HG03442 (cell line): ENCODE measurements around the gene AZU1.
"Not testable (repeated sequence)": the region's sequence is repeated elsewhere in the genome, so short reads cannot be mapped to it uniquely, and the experiment has no call there.

Experiments
- ATAC-seq: cut with Tn5 transposase; IDR thresholded peaks from one replicate; pipeline ENCODE4 v1.9.1; 2021; ENCODE audit warnings: mild to moderate bottlenecking, moderate library complexity; ENCODE audit not compliant: unreplicated experiment

The AZU1 gene

DNA sequence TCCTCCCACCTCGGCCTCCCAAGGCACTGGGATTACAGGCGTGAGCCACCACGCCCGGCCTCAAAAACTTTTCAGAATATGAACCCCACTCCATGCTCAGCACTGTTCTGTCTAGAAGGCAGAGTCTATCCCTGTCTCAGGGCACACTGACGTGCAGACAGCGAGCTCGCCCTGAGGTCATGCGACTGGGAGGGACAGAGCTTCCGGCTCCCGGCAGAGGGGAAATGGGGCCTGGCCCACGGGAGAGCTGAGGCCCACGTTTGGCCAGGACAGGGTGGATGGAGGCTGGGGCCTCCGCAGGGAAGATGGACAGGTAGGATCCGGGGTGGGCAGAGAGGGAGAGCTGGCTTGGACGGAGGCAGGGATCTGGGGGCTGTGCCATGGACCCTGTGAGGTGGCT is 2.8 kb upstream of the AZU1 start:
- ATAC-seq = no peak

DNA sequence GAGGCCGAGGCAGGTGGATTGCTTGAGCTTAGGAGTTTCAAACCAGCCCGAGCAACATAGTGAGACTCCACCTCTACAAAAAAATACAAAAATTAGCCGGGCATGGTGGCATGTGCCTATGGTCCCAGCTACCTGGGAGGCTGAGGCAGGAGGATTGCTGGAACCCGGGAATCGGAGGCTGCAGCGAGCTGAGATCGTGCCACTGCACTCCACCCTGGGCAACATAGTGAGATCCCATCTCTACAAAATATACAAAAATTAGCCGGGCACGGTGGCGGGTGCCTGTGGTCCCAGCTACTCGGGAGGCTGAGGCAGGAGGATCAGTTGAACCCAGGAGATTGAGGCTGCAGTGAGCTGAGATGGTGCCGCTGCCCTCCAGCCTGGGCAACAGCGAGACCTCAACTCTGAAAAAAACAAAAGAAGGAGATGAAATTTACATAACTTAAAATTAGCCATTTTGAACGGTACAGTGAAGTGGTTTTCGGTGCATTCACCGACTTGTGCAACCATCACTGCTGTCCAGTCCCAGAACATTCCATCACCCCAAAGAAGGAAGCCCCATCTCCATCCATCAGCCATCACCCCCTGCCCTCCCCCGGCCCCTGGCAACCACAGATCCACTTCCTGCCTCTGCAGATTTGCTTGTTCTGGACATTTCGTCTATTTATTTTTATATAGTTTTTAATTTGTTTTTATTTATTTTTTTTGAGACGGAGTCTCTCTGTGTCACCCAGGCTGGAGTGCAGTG is 1.6 kb upstream of the AZU1 start:
- no peak for ATAC-seq

DNA sequence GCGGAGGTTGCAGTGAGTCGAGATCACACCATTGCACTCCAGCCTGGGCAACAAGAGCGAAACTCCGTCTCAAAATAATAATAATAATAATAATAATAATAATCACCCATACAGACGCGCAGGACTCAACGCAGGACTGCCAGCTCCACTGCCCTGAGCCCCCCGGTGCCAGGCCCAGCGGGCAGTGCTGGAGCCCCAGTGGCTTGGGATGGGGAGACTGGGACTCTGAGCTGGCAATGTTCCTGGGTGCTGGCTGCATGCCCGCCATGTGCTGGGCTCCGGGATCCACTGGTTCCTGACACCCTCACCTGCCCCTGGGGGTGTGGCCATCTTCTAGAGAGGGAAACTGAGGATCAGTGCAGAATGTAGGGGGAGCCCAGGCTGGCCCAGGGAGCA is 325 bp upstream of the AZU1 start:
- no peak for ATAC-seq

DNA sequence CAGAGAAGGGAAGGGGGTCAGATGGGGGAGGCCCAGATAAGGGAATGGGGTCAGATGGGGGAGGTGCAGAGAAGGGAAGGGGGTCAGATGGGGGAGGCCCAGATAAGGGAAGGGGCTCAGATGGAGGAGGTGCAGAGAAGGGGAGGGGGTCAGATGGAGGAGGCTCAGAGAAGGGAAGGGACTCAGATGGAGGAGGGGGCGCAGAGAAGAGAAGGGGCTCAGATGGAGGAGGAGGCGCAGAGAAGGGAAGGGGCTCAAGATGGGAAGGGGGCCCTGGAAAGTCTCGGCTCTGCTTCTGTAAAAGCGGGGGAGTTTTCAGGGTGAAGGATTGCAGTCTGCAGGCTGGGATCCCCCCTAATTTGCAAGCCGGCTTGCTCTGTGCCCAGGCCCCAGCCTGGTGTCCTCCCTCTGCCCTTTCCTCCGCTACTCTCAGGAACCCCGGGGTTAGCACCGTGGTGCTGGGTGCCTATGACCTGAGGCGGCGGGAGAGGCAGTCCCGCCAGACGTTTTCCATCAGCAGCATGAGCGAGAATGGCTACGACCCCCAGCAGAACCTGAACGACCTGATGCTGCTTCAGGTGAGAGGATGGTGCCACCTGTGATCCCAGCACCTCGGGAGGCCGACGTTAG is 1.6 kb downstream of the AZU1 start:
- ATAC-seq = no peak

DNA sequence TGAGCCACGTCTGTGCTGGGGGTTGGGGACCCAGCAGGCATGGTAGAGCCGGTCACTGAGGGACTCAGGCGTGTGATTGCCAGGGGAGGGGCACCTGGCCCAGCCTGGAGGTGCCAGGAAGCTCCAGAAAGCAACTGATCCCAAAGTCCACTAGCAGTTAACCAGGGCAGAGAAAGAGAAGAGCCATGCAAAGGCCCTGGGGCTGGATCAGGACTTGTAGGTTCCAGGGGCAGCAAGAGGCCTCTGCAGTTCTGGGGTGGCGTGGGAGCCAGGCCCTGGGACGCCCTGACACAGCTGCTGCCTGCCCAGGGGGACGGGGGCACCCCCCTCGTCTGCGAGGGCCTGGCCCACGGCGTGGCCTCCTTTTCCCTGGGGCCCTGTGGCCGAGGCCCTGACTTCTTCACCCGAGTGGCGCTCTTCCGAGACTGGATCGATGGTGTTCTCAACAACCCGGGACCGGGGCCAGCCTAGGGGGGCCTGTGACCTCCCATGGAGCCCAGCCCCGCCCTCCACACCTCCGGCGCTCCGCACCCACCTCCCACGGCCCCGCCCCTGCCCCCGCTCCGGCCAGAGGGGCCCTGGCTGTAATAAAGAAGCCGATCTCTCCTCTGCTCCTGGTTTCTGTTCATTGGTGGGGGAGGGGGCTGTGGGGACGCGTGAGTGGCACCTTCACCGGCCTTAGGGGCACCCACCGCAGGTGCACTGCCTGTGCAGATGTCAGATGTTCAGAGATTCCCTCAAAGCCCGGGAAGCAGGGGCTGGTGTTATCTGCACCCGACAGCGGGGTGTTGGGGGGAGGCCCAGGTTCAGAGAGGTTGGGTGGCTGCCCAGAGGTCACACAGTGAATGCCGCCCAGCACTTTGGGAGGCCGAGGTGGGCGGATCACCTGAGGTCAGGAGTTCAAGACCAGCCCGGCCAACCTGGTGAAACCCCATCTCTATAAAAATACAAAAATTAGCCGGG is 4.1 kb downstream of the AZU1 start:
- ATAC-seq = no peak

DNA sequence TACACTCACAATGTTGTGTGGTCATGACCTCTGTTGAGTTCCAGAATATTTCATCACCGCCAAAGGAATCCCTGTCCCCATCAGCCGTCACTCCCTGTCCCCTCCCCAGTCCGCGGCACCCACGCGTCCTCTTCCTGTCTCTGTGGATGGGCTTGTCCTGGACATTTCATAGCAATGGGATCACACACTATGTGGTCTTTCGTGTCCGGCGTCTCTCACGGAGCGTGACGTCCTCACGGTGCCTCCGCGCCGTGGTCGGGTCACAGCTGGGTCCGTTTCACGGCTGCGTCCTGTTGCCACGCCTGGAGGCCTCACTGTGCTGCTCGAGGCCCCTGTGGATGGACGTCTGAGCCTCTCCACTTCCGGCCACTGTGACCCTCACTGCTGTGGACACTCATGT is 6.6 kb downstream of the AZU1 start:
- no peak for ATAC-seq

DNA sequence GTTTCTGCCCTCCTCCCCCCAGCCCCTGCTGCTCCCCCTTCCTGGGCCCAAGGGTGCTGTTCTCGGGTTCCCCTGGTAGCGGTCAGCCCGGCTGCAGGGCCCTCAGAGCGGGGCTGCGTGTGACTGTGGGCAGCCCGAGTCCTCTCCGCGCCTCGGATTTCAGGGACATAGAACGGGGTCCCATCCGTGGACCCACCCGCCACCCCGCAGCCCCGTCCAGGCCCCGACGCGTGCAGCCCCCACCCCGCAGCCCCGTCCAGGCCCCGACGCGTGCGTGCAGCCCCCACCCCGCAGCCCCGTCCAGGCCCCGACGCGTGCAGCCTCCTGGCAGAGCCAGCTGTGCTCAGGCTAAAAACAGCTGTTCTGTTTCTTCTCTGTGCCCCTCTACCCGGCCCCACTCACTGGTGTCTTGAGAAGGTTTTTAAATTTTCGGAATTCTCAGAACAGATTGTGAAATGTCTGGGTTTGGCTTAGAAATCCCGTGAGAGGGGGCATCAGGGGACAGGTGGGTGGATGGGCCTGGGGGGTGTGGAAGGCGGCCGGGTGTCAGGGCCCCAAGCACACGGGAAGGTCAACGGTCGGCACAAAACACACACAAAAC is 7.7 kb downstream of the AZU1 start:
- no peak for ATAC-seq

DNA sequence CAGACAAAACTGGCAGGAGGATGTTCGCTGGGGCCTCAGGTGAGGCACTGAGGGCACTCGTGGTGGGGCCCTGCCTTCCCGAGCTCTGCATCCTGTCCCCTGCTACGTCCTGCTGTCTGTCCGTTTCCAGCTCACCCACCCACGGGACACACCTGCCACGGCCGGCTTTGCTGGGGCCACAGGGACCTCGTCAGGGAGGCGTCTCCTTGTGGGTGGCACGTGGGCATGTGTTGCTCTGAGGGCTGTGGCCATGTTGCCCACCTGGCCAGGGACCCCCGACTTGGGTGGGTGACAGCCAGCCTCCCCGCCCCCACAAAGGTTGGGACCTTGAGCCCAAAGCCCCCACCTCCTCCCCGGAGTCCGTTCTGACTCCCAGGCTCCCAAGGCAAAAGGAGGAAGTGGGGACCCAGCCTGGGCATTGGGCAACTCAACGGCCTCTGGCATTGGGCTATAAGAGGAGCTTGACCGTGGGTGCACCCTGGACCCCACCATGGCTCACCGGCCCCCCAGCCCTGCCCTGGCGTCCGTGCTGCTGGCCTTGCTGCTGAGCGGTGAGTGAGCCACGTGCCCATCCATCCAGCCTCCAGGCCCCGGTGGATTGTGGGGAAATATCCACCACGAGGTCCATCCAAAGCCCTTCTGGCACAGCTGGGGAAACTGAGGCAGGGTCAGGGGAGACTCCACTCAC is 13.0 kb downstream of the AZU1 start, which contains the start of gene PRTN3:
PRTN3 (plus strand) TSS at position 481 of the 688 bp plus-strand sequence; CDS start at position 491, 10 bp downstream.
- ATAC-seq = no peak

DNA sequence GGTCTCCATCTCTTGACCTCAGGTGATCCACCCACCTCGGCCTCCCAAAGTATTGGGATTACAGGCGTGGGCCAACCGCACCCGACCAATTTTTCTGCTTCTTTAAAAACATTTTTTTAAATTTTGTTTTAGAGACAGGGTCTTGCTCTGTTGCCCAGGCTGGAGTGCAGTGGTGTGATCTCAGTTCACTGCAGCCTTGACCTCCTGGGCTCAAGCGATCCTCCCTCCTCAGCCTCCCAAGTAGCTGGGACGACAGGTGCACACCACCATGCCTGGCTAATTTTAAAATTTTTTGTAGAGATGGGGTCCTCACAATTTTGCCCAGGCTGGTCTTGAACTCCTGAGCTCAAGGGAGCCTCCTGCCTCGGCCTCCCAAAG is 15.2 kb downstream of the AZU1 start:
- ATAC-seq = not testable (repeated sequence)

DNA sequence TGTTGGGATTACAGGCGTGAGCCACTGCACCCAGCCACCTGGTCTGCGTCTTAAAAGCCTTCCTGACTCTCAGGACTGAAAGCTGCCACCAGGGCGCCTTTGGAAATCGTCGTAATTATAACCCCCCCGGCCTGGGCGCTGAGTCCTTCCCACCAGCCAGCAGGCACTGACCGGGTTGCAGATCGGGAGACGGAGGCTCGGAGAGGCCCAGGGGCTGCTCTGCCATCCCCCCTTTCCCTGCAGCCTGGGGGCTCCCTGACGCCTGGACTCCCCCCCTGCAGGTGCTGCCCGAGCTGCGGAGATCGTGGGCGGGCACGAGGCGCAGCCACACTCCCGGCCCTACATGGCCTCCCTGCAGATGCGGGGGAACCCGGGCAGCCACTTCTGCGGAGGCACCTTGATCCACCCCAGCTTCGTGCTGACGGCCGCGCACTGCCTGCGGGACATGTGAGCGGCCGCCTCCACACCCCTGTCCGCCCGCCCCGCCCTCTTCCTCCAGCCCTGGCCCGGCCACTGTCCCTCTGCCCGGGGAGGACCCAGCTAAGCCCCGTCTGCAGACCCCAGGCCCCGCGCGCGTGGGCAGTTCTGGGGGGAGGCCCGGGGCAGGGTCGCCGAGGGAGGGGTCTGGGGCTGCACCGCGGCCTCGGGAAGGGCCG is 15.7 kb downstream of the AZU1 start:
- no peak for ATAC-seq

DNA sequence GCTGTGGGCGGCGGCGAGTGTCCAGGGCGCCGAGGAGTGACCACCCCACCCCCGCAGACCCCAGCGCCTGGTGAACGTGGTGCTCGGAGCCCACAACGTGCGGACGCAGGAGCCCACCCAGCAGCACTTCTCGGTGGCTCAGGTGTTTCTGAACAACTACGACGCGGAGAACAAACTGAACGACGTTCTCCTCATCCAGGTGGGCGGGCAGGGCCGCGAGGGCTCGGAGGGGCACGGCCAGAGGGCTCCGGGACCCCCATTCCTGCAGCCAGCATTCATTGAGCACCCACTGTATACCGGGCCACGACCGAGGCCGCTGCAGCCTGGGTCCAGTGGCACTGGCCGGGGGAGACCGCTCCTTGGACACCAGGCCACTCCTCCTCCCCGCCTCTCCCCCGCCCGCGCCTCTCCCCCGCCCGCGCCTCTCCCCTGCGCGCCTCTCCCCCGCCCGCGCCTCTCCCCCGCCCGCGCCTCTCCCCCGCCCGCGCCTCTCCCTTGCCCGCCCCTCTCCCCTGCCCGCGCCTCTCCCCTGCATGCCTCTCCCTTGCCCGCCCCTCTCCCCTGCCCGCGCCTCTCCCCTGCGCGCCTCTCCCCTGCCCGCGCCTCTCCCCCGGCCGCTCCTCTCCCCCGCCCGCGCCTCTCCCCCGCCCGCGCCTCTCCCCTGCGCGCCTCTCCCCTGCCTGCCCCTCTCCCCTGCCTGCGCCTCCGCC is 16.4 kb downstream of the AZU1 start:
- no peak for ATAC-seq

DNA sequence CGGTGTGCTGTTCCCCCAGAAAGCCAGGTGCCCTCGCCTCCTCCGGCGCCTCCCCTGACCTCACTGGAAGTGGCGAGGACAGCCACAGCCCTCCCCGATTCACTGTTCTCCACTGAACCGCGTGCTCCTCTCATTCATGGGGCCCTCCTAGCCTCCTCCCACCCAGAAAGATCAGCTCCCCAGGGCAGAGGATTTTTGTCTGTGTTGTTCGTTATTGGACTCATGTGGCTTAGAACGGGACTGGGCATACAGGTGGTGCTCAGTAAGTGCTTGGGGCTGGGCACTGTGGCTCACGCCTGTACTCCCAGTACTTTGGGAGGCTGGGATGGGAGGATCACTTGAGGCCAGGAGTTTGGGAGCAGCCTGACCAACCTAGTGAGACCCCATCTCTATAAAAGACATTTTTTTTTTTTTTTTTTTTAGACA is 16.9 kb downstream of the AZU1 start:
- ATAC-seq = no peak

DNA sequence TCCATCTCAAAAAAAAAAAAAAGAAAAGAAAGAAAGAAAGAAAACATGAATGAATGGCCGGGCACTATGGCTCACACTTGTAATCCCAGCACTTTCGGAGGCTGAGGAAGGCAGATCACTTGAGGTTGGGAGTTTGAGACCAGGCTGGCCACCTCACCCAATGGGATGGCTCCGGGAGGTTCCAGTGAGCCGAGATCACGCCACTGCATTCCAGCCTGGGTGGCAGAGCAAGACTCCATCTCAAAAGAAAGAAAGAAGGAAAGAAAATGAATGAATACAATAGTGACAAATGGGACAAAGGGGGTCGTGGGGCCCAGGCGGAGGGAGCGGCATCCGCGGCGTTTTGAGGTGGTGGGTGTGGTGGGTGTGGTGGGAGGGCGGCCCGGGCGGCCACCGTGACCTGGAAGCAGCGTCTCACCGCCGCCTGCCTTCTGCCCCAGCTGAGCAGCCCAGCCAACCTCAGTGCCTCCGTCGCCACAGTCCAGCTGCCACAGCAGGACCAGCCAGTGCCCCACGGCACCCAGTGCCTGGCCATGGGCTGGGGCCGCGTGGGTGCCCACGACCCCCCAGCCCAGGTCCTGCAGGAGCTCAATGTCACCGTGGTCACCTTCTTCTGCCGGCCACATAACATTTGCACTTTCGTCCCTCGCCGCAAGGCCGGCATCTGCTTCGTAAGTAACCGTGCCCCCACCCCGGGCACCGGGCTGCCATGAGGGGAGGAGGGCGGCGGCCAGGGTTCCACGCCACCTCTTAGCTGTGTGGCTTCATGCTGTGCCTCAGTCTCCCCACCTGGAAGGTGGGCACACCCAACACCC is 18.3 kb downstream of the AZU1 start:
- no peak for ATAC-seq

DNA sequence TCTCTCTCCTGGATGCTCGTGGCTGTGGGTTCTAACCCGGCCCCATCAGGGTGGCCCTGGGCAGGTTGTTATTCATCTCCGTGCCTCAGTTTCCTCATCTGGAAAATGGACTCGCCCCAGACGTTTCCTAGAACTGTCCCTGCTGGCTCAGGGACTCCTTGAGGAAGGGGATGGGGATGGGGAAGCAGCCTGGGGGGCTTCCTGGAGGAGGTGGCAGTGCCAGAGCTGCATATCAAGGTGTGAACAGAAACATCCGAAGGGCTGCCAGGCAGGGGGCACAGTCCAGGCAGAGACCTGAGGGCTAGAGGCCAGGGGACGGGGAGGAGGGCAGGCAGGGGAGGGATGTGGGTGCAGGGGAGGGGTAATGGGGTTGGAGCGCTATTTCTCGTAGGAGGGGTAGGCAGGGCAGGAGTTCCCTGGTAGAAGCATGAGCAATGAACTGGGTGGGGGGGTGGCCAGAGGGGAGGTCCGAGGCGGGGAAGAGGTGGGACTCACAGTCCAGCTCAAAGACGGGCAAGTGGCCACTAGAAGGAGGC is 20.8 kb downstream of the AZU1 start:
- ATAC-seq = no peak

DNA sequence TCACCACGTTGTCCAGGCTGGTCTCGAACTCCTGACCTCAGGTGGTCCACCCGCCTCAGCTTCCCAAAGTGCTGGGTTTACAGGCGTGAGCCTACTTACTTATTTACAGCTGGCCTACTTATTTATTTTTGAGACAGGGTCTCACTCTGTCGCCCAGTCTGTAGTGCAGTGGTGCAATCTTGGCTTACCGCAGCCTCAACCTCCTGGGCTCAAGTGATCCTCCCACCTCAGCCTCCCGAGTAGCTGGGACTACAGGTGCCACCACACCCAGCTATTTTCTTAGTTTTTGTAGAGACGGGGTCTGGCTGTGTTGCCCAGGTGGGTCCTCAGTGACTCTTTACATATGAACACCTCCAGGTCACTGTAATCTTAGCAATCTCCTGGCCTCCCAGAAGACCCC is 21.6 kb downstream of the AZU1 start:
- not testable (repeated sequence) for ATAC-seq

DNA sequence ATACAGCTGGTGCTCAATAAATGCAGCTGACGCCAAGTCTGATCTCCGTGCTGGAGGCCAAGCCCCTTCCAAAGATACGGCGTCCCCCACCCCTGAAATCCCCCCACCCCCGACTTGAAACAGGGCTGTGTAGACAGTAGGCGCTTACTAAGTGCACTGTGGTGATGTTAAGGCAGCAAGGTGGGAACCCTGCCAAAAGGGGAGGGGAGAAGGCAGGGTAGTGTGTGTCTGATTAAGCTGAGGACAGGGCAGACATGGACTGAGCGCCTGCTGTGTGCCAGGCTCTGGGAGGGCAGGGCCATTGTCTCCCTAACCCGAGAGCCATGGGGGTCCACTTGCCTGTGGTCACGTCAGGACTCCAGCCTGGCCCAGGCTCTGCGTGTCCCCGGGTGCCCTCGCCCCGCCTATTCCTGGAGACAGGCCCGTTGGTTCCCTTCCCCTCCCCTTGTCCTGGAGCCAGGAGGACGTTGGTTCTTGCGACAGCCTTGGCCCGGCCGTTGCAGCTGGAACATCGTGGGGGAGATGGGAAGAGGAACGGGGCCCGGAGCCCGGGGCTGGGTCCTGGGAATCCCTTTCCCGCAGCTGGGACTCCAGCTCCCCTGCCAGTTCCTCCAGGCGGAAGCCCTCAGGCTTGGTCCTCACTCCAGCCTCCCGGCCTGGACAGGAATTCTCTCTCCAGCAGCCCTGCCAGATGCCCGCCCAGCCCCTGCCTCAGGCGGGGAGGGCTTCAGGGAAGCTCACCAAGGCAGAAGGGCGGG is 22.8 kb downstream of the AZU1 start:
- no peak for ATAC-seq

DNA sequence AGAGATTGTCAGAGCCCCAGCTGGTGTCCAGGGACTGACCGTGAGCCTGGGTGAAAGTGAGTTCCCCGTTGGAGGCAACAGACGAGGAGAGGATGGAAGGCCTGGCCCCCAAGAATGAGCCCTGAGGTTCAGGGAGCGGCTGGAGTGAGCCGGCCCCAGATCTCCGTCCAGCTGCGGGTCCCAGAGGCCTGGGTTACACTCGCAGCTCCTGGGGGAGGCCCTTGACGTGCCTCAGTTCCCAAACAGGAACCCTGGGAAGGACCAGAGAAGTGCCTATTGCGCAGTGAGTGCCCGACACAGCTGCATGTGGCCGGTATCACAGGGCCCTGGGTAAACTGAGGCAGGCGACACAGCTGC is 23.3 kb downstream of the AZU1 start:
- ATAC-seq = no peak
